GM10266 (cell line): ENCODE data around the gene PHACTR2.

Source experiments
- DNase-seq: peaks from one replicate; pipeline ENCODE4 v3.0.0; 2012; ENCODE audit errors: extremely low spot score
- CTCF ChIP-seq: IDR thresholded peaks from 2 replicates; pipeline ENCODE4 v1.5.1; 2012; ENCODE audit warnings: mild to moderate bottlenecking, low read depth; ENCODE audit not compliant: control insufficient read depth, insufficient read depth; ENCODE audit errors: missing control alignments

PHACTR2 gene

DNA sequence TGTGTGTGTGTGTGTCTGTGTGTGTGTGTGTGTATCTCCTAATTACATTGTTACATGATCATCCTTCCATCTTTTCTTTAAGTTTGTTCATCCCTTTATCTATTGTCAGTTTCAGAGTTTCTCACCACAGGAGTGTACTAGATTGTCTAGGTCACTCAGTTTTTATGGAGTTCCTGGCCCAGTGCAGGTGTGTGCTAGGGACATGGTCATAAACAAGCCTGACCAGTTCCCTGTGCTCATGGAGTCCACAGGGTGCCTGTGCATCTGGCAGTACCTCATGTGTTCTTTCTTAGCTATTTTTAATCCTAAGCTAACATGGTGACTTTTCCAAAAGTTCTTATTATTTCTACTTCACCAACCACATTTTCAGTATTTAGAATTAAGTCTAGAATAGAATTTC is 43.9 kb downstream of the PHACTR2 start:
- TF ChIP-seq CTCF, result no peak
- no peak for DNase-seq

DNA sequence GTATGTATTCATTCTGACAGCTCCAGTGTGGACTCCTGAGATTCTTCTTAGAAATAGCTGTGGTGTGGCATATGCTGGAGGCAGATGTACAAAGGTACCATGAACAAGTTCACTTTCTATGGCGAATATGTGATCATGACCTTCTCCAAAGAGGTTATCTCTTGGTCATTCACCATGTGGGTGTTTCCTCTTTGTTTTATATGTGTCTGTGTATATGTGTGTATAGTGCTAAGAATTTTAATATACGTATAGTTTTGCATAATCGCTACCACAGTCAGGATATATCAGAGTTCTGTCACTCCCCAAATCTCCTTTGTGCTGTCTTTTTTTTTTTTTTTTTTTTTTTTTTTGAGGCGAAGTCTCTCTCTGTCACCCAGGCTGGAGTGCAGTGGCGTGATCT is 47.1 kb downstream of the PHACTR2 start:
- TF ChIP-seq CTCF, result no peak

GRCh38 chr6:143726015-143726647 is 48.4 kb downstream of the PHACTR2 start:
- no peak for TF ChIP-seq CTCF
- DNase-seq, result no peak

More for the DNA sequence above, 47.1 kb downstream of the PHACTR2 start:
- no peak for DNase-seq

- no peak for TF ChIP-seq CTCF
- no peak for DNase-seq
Measured at GRCh38 chr6:143727035-143727434, 49.3 kb downstream of the PHACTR2 start.

- TF ChIP-seq CTCF, result no peak
- no peak for DNase-seq
Measured at GRCh38 chr6:143731789-143732188, 54.0 kb downstream of the PHACTR2 start.

GRCh38 chr6:143732536-143732935 is 54.8 kb downstream of the PHACTR2 start:
- no peak for TF ChIP-seq CTCF
- DNase-seq, result no peak

DNA sequence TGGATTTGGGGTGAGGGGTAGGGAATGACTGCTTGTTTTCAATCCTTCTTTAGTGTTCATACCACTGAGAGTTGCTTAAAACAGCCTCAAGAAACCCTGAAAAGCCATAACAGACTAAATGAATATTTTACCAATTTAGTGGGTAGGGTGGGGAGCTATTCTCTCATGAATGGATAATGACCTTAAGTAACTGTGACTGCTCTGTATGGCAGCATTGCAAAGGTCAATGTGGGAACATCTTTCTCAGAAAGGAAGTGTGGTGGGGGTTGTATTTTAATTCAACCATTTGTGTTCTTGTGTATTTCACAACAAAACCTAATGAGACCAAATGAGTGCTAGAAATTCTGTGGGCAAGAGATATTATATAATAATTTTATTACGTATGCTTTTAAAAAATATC is 55.7 kb downstream of the PHACTR2 start:
- no peak for TF ChIP-seq CTCF
- DNase-seq, result no peak
